IMR-90 (cell line): ENCODE results near the gene SUGP2. TPM values are rescaled to one million over a fixed set of nuclear protein-coding genes. Genes with fewer than 3 reads are reported as not detected.

ENCODE experiments used
- ATAC-seq: fragments of 200-7000 bp; cut with Tn5 transposase; 2 replicates; pipeline ENCODE4 v1.9.1; 2020; ENCODE audit warnings: low read depth, mild to moderate bottlenecking, moderate library complexity
- BruUV-seq: library from RNA; stranded (reverse); fragments of 400-500 nt; replicated peaks from 2 replicates; lab custom pipeline; 2021; lab: Mats Ljungman, UMichigan
- CTCF ChIA-PET: fragments of 300-600 bp; formaldehyde crosslinking; extraction: SDS; loops from one replicate; lab custom pipeline; 2021; ENCODE audit warnings: antibody characterized with exemption; lab: Yijun Ruan, JAX
- POLR2A ChIA-PET: fragments of 300-600 bp; sonication (Branson Sonifier 250); formaldehyde crosslinking; loops from one replicate; lab custom pipeline; 2022; ENCODE audit warnings: antibody characterized with exemption; ENCODE audit not compliant: unreplicated experiment; lab: Charles Lee
- DNase-seq: peaks from one replicate; pipeline ENCODE4 v3.0.0; 2013
- H2AFZ ChIP-seq: replicated peaks from 2 replicates; pipeline ENCODE3; 2013; ENCODE audit warnings: low read length, mild to moderate bottlenecking; ENCODE audit not compliant: poor library complexity
- H2AK5ac ChIP-seq: 2 replicates; pipeline ENCODE4 v1.6.1; 2013; ENCODE audit warnings: low read depth, low read length, inconsistent platforms
- H2AK9ac ChIP-seq: replicated peaks from 2 replicates; pipeline ENCODE3; 2013; ENCODE audit warnings: mild to moderate bottlenecking, low read depth, low read length, moderate library complexity; ENCODE audit not compliant: poor library complexity
- H2BK120ac ChIP-seq: 2 replicates; pipeline ENCODE4 v1.6.1; 2013; ENCODE audit warnings: low read depth, low read length, inconsistent platforms
- H2BK15ac ChIP-seq: 3 replicates; pipeline ENCODE4 v1.6.1; 2013; ENCODE audit warnings: low read depth, low read length, inconsistent platforms
- H2BK20ac ChIP-seq: 2 replicates; pipeline ENCODE4 v1.6.1; 2013; ENCODE audit warnings: low read depth, mild to moderate bottlenecking, inconsistent platforms, low read length, moderate library complexity
- H2BK5ac ChIP-seq: 2 replicates; pipeline ENCODE4 v1.6.1; 2013; ENCODE audit warnings: mild to moderate bottlenecking, low read depth, low read length, inconsistent platforms; ENCODE audit not compliant: poor library complexity, severe bottlenecking
- H3K14ac ChIP-seq: replicated peaks from 2 replicates; pipeline ENCODE4 v1.6.1; 2013; ENCODE audit warnings: low read depth, low read length, inconsistent platforms
- H3K18ac ChIP-seq: 2 replicates; pipeline ENCODE4 v1.6.1; 2013; ENCODE audit warnings: low read depth, low read length, control low read depth
- H3K23ac ChIP-seq: 2 replicates; pipeline ENCODE4 v1.6.1; 2013; ENCODE audit warnings: low read depth, low read length, inconsistent platforms
- H3K27ac ChIP-seq: 2 replicates; pipeline ENCODE4 v1.5.1; 2013; ENCODE audit warnings: mild to moderate bottlenecking, control low read depth, low read length; ENCODE audit not compliant: insufficient read depth
- H3K27me3 ChIP-seq: 2 replicates; pipeline ENCODE4 v1.6.1; 2013; ENCODE audit warnings: low read length; ENCODE audit not compliant: control insufficient read depth, insufficient read depth
- H3K36me3 ChIP-seq: 2 replicates; pipeline ENCODE4 v1.6.1; 2013; ENCODE audit warnings: low read length, mixed read lengths; ENCODE audit not compliant: control insufficient read depth, insufficient read depth
- H3K4ac ChIP-seq: 2 replicates; pipeline ENCODE4 v1.6.1; 2013; ENCODE audit warnings: low read depth, low read length, inconsistent platforms
- H3K4me1 ChIP-seq: 2 replicates; pipeline ENCODE4 v1.6.1; 2013; ENCODE audit warnings: low read length, mixed read lengths; ENCODE audit not compliant: control insufficient read depth, insufficient read depth
- H3K4me2 ChIP-seq: 2 replicates; pipeline ENCODE4 v1.6.1; 2013; ENCODE audit warnings: low read depth, mild to moderate bottlenecking, control low read depth, low read length, moderate library complexity
- H3K4me3 ChIP-seq: 2 replicates; pipeline ENCODE4 v1.5.1; 2013; ENCODE audit warnings: low read depth, mild to moderate bottlenecking, control low read depth, low read length, moderate library complexity; ENCODE audit not compliant: insufficient read depth
- H3K56ac ChIP-seq: 2 replicates; pipeline ENCODE4 v1.6.1; 2013; ENCODE audit warnings: low read length, inconsistent platforms; ENCODE audit not compliant: insufficient read depth; ENCODE audit errors: extremely low read depth
- H3K79me1 ChIP-seq, 2 experiments: 2 replicates each; pipeline ENCODE4 v1.6.1; 2013; ENCODE audit warnings: low read length in 2 of 2, inconsistent platforms in 1 of 2, low read depth in 1 of 2
- H3K9ac ChIP-seq: 2 replicates; pipeline ENCODE4 v1.6.1; 2013; ENCODE audit warnings: low read depth, low read length, control low read depth
- H3K9me1 ChIP-seq: 2 replicates; pipeline ENCODE4 v1.6.1; 2013; ENCODE audit warnings: low read length, inconsistent platforms; ENCODE audit not compliant: insufficient read depth
- H3K9me3 ChIP-seq: 2 replicates; pipeline ENCODE4 v1.6.1; 2013; ENCODE audit warnings: low read length; ENCODE audit not compliant: control insufficient read depth, insufficient read depth
- H4K20me1 ChIP-seq: 2 replicates; pipeline ENCODE4 v1.6.1; 2013; ENCODE audit warnings: low read length, inconsistent platforms; ENCODE audit not compliant: insufficient read depth
- H4K5ac ChIP-seq: 2 replicates; pipeline ENCODE4 v1.6.1; 2013; ENCODE audit warnings: mild to moderate bottlenecking, low read depth, low read length, control low read depth
- H4K8ac ChIP-seq, 2 experiments: 2 replicates each; pipeline ENCODE4 v1.6.1; 2013; ENCODE audit warnings: low read depth in 2 of 2, low read length in 2 of 2, control low read depth in 1 of 2, inconsistent platforms in 1 of 2
- H4K91ac ChIP-seq: 2 replicates; pipeline ENCODE4 v1.6.1; 2013; ENCODE audit warnings: low read depth, low read length, inconsistent platforms; ENCODE audit not compliant: insufficient read depth
- CEBPB ChIP-seq: IDR thresholded peaks from 2 replicates; pipeline ENCODE4 v1.6.1; 2012; ENCODE audit warnings: low read depth, low read length, improper control_type of control experiment
- CHD1 ChIP-seq: IDR thresholded peaks from 2 replicates; pipeline ENCODE4 v1.6.1; 2012; ENCODE audit warnings: low read depth, low read length, improper control_type of control experiment
- FOS ChIP-seq: fragments of 150-350 bp; IDR thresholded peaks from 2 replicates; pipeline ENCODE4 v1.6.1; 2016; ENCODE audit warnings: low read depth, low read length
- MAFK ChIP-seq: IDR thresholded peaks from 2 replicates; pipeline ENCODE4 v1.6.1; 2012; ENCODE audit warnings: low read depth, low read length, improper control_type of control experiment
- MAZ ChIP-seq: IDR thresholded peaks from 2 replicates; pipeline ENCODE4 v1.6.1; 2012; ENCODE audit warnings: low read depth, mild to moderate bottlenecking, low read length, improper control_type of control experiment, moderate library complexity, borderline replicate concordance
- NFE2L2 ChIP-seq: fragments of 150-350 bp; IDR thresholded peaks from 2 replicates; pipeline ENCODE4 v1.6.1; 2016; ENCODE audit warnings: low read depth, mild to moderate bottlenecking, low read length
- POLR2A ChIP-seq: IDR thresholded peaks from 2 replicates; pipeline ENCODE4 v1.6.1; 2012; ENCODE audit warnings: mild to moderate bottlenecking, low read depth, low read length
- RAD21 ChIP-seq: IDR thresholded peaks from 2 replicates; pipeline ENCODE4 v1.6.1; 2012; ENCODE audit warnings: low read length, improper control_type of control experiment
- RCOR1 ChIP-seq: IDR thresholded peaks from 2 replicates; pipeline ENCODE4 v1.6.1; 2012; ENCODE audit warnings: mild to moderate bottlenecking, low read length, improper control_type of control experiment; ENCODE audit not compliant: insufficient replicate concordance
- RFX5 ChIP-seq: IDR thresholded peaks from 2 replicates; pipeline ENCODE4 v1.8.0; 2012; ENCODE audit warnings: low read depth, mild to moderate bottlenecking, low read length, moderate library complexity
- SMC3 ChIP-seq: fragments of 150-350 bp; IDR thresholded peaks from 2 replicates; pipeline ENCODE4 v1.6.1; 2016; ENCODE audit warnings: low read depth, mild to moderate bottlenecking, antibody characterized with exemption, low read length, moderate library complexity
- WGBS, 2 experiments: methylation state at CpG; one replicate each; pipeline versions ENCODE4 v1.1.5 to v1.1.7; 2013; ENCODE audit warnings: missing lambda C conversion rate in 2 of 2; ENCODE audit not compliant: insufficient read length in 1 of 2; ENCODE audit errors: extremely low coverage in 2 of 2; 5-methylcytosine and 5-hydroxymethylcytosine counted together
- dilution Hi-C: fragments of 300-500 bp; cut with HindIII; formaldehyde crosslinking; loops from one replicate; pipeline ENCODE4 v1.14.3; 2018; ENCODE audit warnings: low sequenced_read_pairs; ENCODE audit not compliant: unreplicated experiment
- in situ Hi-C: fragments of 300-500 bp; cut with MboI; formaldehyde crosslinking; loops from 3 replicates; pipeline ENCODE4 v1.14.3; 2019; ENCODE audit warnings: low sequenced_read_pairs, inconsistent platforms, mixed read lengths
- intact Hi-C: fragments of 100-400 bp; cut with micrococcal nuclease; formaldehyde crosslinking; loops from 2 replicates; pipeline ENCODE4 v1.10.0; 2022
- polyA plus RNA-seq, 3 experiments: library from polyadenylated mRNA; depleted of rRNA; stranded (reverse); fragments of >200 nt; gene quantifications; 2 replicates each; pipeline ENCODE4 v1.2.3, GENCODE V29; 2012; ENCODE audit warnings: low replicate concordance in 1 of 3
- total RNA-seq: library from RNA; depleted of rRNA; stranded (reverse); fragments of >200 nt; gene quantifications from 2 replicates; pipeline ENCODE4 v1.2.3, GENCODE V29; 2012
- TF ChIP-seq, protein P1 (sequence below): conservative IDR thresholded peaks from 2 replicates; pipeline ENCODE4 v1.5.1; 2012; ENCODE audit warnings: mild to moderate bottlenecking, low read depth, low read length, improper control_type of control experiment
- TF ChIP-seq, protein P2 (sequence below): fragments of 150-350 bp; IDR thresholded peaks from 2 replicates; pipeline ENCODE4 v1.6.1; 2016; ENCODE audit warnings: low read depth, mild to moderate bottlenecking, low read length, moderate library complexity, borderline replicate concordance

SUGP2 gene
- total and polyA plus RNA-seq, 2 of the 4 experiments (the other 2 are of a cell fraction) = 25.8 to 69.2 TPM

DNA sequence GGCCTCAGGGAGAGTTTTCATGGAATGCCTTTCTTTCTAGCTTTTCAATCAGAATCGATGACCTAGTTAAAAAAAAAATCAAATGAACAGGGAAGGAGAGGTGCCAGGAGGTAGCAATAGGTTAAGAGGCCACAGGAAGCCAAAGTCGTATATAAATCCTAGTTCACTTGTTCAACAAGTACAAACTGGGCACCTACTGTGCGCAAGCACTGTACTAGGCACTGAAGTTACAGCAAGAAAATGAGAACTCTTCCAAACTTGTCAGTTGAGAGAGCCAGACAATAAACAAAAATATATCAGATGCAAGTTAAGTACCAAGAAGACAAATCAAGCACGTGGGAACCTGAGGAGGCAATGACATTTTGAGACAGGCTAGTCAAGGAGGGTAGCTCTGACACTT, 6.1 kb downstream of the SUGP2 start:
- Histone ChIP-seq H2BK15ac (no peak overlapping the region), H2AK5ac (no peak overlapping the region), H2BK20ac (no peak overlapping the region), H4K20me1 (peaks cover 42% of the 10 kb centered on the region), H3K9me1 (no peaks in the 10 kb centered on the region), H4K8ac (no peak overlapping the region), H2BK120ac (no peak overlapping the region), H3K9me3 (no peaks in the 10 kb centered on the region), H3K23ac (no peak overlapping the region), H2AK9ac (no peak overlapping the region), H3K4ac (no peak overlapping the region), H3K27me3 (no peaks in the 10 kb centered on the region), H2AFZ (no peak overlapping the region), H4K5ac (no peak overlapping the region), H3K9ac (no peak overlapping the region), H2BK5ac (no peak overlapping the region), H3K27ac (no peak overlapping the region), H3K14ac (no peak overlapping the region), H3K4me2 (no peak overlapping the region), H3K4me3 (no peak overlapping the region), H3K36me3 (peaks cover 57% of the 10 kb centered on the region), H3K79me1 (peaks cover 48 to 79% of the 10 kb centered on the region in 2 experiments), H3K4me1 (peaks cover 2% of the 10 kb centered on the region; the same call in 1 of the 2 replicates), H4K91ac (no peak overlapping the region), H3K18ac (no peak overlapping the region), H3K56ac (no peak overlapping the region)
- WGBS, 2 experiments = 80% methylated on average over 1 of the region's 4 CpGs; no CpG with 5 or more reads in 1 of the 2 experiments
- DNase-seq = no peak
- dilution Hi-C loops (no loop called here), intact Hi-C loops (no loop called here), in situ Hi-C loops (no loop called here)
- ATAC-seq = no peak
- TF ChIP-seq RAD21 (no peak), CHD1 (no peak), POLR2A (no peak), RCOR1 (no peak), MAFK (no peak), NFE2L2 (no peak), SMC3 (no peak), FOS (no peak), CEBPB (no peak), MAZ (no peak), RFX5 (no peak)
- TF ChIP-seq, protein P1, sequence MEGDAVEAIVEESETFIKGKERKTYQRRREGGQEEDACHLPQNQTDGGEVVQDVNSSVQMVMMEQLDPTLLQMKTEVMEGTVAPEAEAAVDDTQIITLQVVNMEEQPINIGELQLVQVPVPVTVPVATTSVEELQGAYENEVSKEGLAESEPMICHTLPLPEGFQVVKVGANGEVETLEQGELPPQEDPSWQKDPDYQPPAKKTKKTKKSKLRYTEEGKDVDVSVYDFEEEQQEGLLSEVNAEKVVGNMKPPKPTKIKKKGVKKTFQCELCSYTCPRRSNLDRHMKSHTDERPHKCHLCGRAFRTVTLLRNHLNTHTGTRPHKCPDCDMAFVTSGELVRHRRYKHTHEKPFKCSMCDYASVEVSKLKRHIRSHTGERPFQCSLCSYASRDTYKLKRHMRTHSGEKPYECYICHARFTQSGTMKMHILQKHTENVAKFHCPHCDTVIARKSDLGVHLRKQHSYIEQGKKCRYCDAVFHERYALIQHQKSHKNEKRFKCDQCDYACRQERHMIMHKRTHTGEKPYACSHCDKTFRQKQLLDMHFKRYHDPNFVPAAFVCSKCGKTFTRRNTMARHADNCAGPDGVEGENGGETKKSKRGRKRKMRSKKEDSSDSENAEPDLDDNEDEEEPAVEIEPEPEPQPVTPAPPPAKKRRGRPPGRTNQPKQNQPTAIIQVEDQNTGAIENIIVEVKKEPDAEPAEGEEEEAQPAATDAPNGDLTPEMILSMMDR = no peak
- TF ChIP-seq, protein P2, sequence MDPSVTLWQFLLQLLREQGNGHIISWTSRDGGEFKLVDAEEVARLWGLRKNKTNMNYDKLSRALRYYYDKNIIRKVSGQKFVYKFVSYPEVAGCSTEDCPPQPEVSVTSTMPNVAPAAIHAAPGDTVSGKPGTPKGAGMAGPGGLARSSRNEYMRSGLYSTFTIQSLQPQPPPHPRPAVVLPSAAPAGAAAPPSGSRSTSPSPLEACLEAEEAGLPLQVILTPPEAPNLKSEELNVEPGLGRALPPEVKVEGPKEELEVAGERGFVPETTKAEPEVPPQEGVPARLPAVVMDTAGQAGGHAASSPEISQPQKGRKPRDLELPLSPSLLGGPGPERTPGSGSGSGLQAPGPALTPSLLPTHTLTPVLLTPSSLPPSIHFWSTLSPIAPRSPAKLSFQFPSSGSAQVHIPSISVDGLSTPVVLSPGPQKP = no peak
- ChIA-PET POLR2A (no interaction called here), CTCF (no interaction called here)
- no TSS peak for BruUV-seq
